ENCODE data around the gene KCNB1. TPM values are rescaled to one million over a fixed set of nuclear protein-coding genes. Genes with fewer than 3 reads are reported as not detected.

The KCNB1 gene
- total RNA-seq, 2 donors from 2014 or later = 0.52 to 3.3 TPM

DNA sequence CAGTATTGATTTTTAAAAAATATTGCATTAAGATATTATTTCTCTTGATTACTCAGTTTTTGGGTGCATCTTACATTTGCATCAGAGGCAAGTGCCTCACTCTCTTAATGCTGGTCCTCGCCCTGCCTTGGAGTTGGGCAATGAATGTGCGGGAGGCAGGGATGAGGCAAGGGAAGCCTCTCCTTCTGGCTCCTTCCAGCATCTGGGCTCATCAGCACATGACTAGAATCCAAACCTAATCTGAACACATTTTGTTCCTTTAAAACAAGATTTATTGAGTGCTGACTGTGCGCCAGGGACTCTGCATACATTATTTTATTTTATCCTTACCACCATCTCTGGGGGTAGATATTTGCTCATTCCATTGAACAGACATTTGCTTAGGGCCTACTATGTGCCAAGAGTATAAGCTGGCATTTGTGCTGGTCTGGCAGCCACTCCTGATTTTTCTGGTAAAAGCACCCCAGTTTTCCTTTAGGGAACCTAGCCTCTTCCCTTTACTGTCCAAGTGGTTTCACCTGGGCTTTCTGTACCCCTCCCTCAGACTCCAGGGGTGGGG is 132.7 kb downstream of the KCNB1 start:
- H3K4me3 ChIP-seq = no peak overlapping the region
- TF ChIP-seq, protein P1, sequence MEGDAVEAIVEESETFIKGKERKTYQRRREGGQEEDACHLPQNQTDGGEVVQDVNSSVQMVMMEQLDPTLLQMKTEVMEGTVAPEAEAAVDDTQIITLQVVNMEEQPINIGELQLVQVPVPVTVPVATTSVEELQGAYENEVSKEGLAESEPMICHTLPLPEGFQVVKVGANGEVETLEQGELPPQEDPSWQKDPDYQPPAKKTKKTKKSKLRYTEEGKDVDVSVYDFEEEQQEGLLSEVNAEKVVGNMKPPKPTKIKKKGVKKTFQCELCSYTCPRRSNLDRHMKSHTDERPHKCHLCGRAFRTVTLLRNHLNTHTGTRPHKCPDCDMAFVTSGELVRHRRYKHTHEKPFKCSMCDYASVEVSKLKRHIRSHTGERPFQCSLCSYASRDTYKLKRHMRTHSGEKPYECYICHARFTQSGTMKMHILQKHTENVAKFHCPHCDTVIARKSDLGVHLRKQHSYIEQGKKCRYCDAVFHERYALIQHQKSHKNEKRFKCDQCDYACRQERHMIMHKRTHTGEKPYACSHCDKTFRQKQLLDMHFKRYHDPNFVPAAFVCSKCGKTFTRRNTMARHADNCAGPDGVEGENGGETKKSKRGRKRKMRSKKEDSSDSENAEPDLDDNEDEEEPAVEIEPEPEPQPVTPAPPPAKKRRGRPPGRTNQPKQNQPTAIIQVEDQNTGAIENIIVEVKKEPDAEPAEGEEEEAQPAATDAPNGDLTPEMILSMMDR (IDR thresholded peaks at IDR 0.05) = no peak
- TF ChIP-seq POLR2A (IDR thresholded peaks at IDR 0.05) = no peak
- intact Hi-C loops (cut with DNase I) = no loop called here
- no peak overlapping the region for H3K27ac ChIP-seq
- H3K27me3 ChIP-seq = no peaks in the 10 kb centered on the region
- no peaks in the 10 kb centered on the region for H3K9me3 ChIP-seq
- no peak for ATAC-seq
- peaks cover 6% of the 10 kb centered on the region for H3K4me1 ChIP-seq
- WGBS, 2 donors = 90 to 94% methylated on average over 3 of the region's 3 CpGs
- H3K36me3 ChIP-seq (replicated peaks in 1 of 2; ENCODE audit: insufficient read depth in 1 of 2, low read depth in 2 of 2) = no peaks in the 10 kb centered on the region
- DNase-seq = no peak

DNA sequence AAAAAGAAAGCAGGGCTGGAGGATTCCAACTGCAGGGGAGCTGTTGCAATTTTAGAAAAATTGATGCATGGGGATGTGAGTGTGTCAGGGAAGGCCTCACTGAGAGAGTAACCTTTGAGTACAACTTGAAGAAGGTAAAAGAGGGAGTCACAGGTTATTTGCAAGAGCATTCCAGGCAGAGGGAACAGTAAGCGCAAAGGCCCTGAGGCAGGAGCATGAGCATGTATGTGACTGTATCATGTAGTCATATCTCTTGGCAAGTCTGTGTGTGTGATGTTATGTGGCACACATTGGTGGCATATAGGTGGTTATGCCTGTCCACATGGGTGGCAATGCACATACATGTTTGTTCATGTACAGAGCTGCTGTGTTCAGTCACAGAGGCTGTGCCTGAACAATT is 133.4 kb downstream of the KCNB1 start:
- DNase-seq = no peak
- Histone ChIP-seq H3K4me1 (peaks cover 8% of the 10 kb centered on the region), H3K9me3 (no peaks in the 10 kb centered on the region), H3K36me3 (replicated peaks in 1 of 2; ENCODE audit: insufficient read depth in 1 of 2, low read depth in 2 of 2) (no peaks in the 10 kb centered on the region), H3K4me3 (no peak overlapping the region), H3K27ac (no peak overlapping the region), H3K27me3 (no peaks in the 10 kb centered on the region)
- WGBS, 2 donors = 91 to 100% methylated on average over 1 of the region's 1 CpG
- intact Hi-C loops (cut with DNase I) = no loop called here
- ATAC-seq = no peak
- no peak for TF ChIP-seq POLR2A (IDR thresholded peaks at IDR 0.05)
- TF ChIP-seq, protein P1 (IDR thresholded peaks at IDR 0.05) = no peak

DNA sequence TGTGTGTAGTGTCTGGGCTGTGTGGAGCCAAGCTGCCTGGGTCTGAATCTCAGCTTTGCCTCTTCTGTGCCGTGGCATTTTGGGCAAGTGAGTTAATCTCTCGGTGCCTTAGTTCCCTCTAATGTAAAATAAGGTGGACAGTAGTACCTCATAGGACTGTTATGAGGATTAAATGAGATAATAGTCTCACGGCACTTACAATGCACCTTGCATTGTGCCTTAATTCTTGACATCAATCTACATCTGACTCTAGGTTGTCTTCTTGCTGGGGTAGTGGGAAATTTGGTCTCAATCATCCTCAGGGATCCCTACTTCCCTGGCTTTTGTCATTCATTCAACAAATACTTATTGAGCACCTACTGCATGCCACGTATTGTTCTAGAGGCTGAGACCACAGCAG is 133.9 kb downstream of the KCNB1 start:
- no peaks in the 10 kb centered on the region for H3K9me3 ChIP-seq
- no peaks in the 10 kb centered on the region for H3K27me3 ChIP-seq
- intact Hi-C loops (cut with DNase I) = no loop called here
- 82 to 88% methylated on average over 4 of the region's 4 CpGs for WGBS, 2 donors
- no peak overlapping the region for H3K27ac ChIP-seq
- no peaks in the 10 kb centered on the region for H3K36me3 ChIP-seq (replicated peaks in 1 of 2; ENCODE audit: insufficient read depth in 1 of 2, low read depth in 2 of 2)
- TF ChIP-seq POLR2A (IDR thresholded peaks at IDR 0.05) = no peak
- TF ChIP-seq, protein P1 (IDR thresholded peaks at IDR 0.05) = no peak
- DNase-seq (no peak), ATAC-seq (no peak)
- H3K4me3 ChIP-seq = no peak overlapping the region
- peaks cover 8% of the 10 kb centered on the region for H3K4me1 ChIP-seq

DNA sequence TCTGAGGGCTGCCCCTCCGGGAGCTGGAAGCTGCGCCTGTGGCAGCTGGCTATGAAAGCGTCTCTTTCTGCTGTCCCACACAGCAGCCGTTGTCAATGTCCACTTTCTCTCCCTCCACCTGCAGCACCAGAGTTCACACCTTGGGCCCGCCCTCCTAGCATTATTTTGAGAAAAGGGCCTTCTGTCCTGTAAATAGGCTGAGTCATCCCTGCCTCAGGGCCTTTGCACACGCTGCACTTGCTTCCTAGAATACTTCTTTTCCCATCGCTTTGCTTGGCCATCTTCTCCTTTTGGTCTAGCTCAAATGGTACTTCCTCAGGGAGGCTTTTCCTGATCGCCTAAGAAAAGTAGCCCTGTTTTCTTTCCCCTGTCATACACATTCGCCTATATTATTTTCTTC is 135.3 kb downstream of the KCNB1 start:
- Histone ChIP-seq H3K36me3 (replicated peaks in 1 of 2; ENCODE audit: insufficient read depth in 1 of 2, low read depth in 2 of 2) (no peaks in the 10 kb centered on the region), H3K4me1 (peaks cover 8% of the 10 kb centered on the region), H3K27ac (no peak overlapping the region), H3K27me3 (no peaks in the 10 kb centered on the region), H3K4me3 (no peak overlapping the region), H3K9me3 (no peaks in the 10 kb centered on the region)
- TF ChIP-seq, protein P1 (IDR thresholded peaks at IDR 0.05) = no peak
- TF ChIP-seq POLR2A (IDR thresholded peaks at IDR 0.05) = no peak
- WGBS, 2 donors = 88% methylated on average over 9 of the region's 9 CpGs
- ATAC-seq (no peak), DNase-seq (no peak)
- intact Hi-C loops (cut with DNase I) = no loop called here

DNA sequence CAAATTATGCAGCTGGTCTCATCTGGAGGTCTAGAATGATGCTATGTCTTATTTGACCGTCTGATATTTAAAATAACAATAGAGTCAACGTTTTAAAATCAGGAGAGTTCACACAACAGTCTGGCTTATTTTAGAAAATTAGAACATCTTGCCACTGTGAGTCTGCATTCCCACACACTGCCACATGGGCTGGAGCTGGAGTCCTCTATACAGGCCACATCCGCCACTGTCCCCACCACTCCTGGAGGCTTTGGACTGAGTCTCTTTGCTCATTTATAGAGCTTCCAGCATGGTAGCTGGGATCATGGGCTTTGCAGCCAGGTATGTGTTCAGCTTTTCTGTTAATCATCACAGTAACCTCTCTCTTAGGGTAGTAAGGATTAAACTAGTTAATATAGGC is 135.8 kb downstream of the KCNB1 start:
- peaks cover 8% of the 10 kb centered on the region for H3K4me1 ChIP-seq

More for the DNA sequence above, 135.8 kb downstream of the KCNB1 start:
- no peak for TF ChIP-seq POLR2A (IDR thresholded peaks at IDR 0.05)
- TF ChIP-seq, protein P1 (IDR thresholded peaks at IDR 0.05) = no peak
- DNase-seq = no peak
- WGBS, 2 donors = 63 to 65% methylated on average over 3 of the region's 3 CpGs
- no peak for ATAC-seq
- no peak overlapping the region for H3K4me3 ChIP-seq
- no peak overlapping the region for H3K27ac ChIP-seq
- no peaks in the 10 kb centered on the region for H3K9me3 ChIP-seq
- intact Hi-C loops (cut with DNase I) = no loop called here
- H3K36me3 ChIP-seq (replicated peaks in 1 of 2; ENCODE audit: insufficient read depth in 1 of 2, low read depth in 2 of 2) = no peaks in the 10 kb centered on the region
- no peaks in the 10 kb centered on the region for H3K27me3 ChIP-seq
